ENCODE data around the gene RNF19B.

GRCh38 chr1:32972814-32973428 is 8.3 kb upstream of the RNF19B start:
- TF ChIP-seq EGR1 (IDR thresholded peaks at IDR 0.05; ENCODE audit: low read depth) (no peak), MAX (IDR thresholded peaks at IDR 0.05) (no peak)

Measured in HCT116 (cell line).